ENCODE measurements around the gene MS4A10.
"Not testable (repeated sequence)": the region's sequence is repeated elsewhere in the genome, so short reads cannot be mapped to it uniquely, and the experiment has no call there.

The MS4A10 gene

GRCh38 chr11:60823745-60824306 lies 38.7 kb downstream of the MS4A10 start:
- in situ Hi-C loops (cut with MboI; ENCODE audit: low sequenced_read_pairs), result not testable (repeated sequence)

DNA sequence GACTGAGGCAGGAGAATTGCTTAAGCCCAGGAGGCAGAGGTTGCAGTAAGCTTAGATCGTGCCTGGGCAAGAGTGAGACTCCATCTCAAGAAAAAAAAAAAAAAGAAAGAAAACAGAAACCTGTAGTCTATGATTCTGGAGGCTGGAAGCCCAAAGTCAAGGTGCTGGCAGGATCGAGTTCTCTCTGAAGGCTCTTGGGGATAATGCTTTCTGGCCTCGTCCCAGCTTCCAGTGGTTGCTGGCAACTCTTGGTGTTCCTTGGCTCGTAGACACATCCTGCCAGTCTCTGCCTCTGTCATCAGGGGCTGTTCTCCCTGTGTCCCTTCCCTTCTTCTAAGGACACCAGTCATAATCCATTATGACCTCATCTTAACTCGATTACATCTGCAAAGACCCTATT lies 40.0 kb downstream of the MS4A10 start:
- in situ Hi-C loops (cut with MboI; ENCODE audit: low sequenced_read_pairs), result no loop called here

GRCh38 chr11:60825790-60826189 lies 40.7 kb downstream of the MS4A10 start:
- in situ Hi-C loops (cut with MboI; ENCODE audit: low sequenced_read_pairs), result no loop called here

GRCh38 chr11:60830478-60831142 lies 45.5 kb downstream of the MS4A10 start:
- in situ Hi-C loops (cut with MboI; ENCODE audit: low sequenced_read_pairs), result no loop called here

- in situ Hi-C loops (cut with MboI; ENCODE audit: low sequenced_read_pairs), result no loop called here
These were observed 46.0 kb downstream of the MS4A10 start for GRCh38 chr11:60831143-60831500.

- in situ Hi-C loops (cut with MboI; ENCODE audit: low sequenced_read_pairs), result no loop called here
These were observed 46.5 kb downstream of the MS4A10 start for GRCh38 chr11:60831501-60832079.

DNA sequence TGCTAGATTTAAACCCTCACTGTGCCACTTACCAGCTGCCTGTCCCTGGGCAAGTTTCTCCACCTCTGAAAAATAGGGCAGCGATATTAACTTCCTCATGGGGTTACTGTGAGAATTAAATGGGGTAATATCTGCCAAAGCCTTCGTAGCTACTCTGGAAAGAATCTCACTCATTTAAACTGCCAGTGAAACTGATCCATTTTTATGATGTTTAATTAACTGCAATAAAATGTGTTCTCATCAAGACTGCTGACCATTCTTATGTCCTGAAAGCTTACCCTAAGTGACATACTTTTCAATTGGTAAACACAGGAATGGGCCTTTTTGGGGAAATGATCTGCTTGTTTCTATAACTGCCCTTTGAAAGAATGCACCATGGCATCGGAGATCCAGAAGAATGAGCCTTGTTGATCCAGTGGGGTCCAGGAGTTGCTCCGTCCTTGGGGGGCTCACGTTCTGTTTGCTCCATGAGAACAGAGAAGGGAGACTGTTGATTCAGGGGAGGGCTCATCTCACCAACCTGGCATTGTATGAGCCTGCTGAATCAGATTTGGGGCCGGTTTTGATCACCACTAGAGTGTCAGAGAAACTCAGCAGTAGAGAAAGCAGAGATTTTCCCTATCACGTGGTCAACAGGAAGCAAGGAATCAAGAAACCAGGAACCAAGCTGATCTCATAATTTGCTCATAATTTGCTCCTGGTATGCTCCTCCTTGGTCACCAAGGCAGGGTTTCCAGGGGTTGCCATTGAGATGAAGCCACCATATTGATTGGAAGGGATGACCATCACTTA lies 49.8 kb downstream of the MS4A10 start:
- in situ Hi-C loops (cut with MboI; ENCODE audit: low sequenced_read_pairs), result no loop called here

GRCh38 chr11:60835534-60835846 lies 50.4 kb downstream of the MS4A10 start:
- in situ Hi-C loops (cut with MboI; ENCODE audit: low sequenced_read_pairs), result no loop called here

- in situ Hi-C loops (cut with MboI; ENCODE audit: low sequenced_read_pairs), result no loop called here
These were observed 51.9 kb downstream of the MS4A10 start for GRCh38 chr11:60836866-60837515.

DNA sequence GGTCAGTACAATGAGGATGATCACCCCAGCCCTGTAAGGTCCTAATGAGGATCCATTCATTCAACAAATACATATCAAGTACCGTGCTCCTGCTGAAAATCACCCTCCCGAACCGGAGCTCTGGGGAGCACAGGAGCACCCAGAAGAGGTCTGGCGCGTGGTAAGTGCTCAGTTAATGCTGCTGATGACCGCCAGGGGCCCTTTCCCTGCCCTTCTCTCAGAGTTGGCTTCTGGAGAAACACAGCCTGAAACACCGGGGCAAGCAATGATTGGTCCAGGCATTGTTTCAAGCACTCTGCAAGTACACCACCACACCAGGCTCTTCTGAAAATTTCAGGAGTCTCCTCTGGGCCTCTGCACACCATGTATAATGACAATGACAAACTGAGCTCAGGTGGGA lies 53.0 kb downstream of the MS4A10 start:
- in situ Hi-C loops (cut with MboI; ENCODE audit: low sequenced_read_pairs), result no loop called here

DNA sequence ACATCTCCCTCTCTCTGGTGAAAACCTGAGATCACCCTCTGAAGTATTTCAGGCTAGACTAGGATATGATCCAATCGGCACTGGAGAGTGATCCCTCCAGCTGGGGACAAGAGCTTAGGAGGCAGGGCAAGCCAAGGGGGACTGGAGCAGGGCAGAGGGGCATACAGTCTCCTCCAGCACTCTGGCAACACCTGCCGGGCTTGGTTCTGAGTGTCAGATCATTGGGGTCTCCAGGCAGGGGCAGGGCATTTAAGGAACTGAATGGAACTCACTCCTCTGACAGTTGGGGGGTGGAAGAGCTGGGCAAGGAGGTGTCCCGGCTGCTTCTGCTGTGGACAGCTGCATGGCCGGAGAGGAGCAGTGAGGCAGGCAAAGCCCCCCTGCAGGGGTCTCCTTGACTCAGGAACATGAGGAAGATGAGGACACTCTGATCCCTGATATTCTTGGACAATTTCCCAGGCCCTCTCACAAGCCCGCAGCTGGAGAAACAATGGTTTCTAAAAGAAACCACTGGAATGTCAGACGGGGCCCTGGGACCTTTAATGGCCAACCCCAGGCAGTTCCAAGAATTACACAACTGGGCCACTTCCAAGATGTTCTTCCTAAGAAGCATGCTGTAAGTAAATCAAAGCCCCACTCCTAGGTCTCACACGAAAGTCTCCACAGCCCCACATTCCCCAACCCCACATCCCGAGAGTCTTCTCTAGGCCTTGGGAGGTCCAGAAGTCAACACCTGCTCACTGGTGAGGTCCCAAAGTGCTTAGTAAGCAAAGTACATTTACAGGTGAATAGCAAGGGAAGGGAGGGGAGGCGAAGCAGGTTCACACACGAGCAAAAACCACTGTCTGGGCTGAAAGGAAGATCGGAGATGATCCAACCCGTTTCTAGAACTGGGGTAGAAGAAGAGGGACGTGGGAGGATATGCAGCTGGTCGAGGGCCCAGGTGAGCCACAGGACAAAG lies 55.6 kb downstream of the MS4A10 start:
- in situ Hi-C loops (cut with MboI; ENCODE audit: low sequenced_read_pairs), result no loop called here

DNA sequence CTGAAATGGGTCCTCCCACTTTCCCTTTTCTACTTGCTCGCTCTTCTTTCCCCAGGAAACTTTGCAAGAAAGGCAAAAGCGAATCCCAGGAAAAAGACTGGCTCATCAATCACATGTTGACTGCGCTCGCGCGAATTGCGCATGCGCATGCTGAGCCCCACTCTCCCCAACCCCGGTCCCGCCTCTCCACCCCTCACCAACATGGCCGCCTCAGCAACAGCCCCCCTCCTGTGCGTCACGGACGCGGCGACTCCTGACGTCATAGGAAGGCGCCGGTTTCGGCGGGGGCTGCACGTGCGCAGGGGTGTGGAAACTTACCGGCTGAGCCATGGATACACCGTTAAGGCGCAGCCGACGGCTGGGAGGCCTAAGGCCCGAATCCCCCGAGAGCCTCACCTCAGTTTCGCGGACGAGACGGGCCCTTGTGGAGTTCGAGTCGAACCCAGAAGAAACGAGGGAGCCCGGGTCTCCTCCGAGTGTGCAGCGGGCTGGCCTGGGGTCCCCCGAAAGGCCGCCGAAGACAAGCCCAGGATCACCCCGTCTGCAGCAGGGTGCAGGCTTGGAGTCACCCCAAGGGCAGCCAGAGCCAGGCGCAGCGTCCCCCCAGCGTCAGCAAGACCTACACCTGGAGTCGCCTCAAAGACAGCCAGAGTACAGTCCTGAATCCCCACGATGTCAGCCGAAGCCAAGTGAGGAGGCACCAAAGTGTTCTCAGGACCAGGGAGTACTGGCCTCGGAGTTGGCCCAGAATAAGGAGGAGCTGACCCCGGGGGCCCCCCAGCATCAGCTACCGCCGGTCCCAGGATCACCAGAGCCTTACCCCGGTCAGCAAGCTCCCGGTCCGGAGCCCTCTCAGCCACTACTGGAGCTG lies 56.9 kb downstream of the MS4A10 start, which contains the start of gene CCDC86:
TSS of gene CCDC86 (plus strand) at position 317 of the 871 bp plus-strand sequence. CDS start at position 329, 12 bp downstream.
- in situ Hi-C loops (cut with MboI; ENCODE audit: low sequenced_read_pairs), result no loop called here

- in situ Hi-C loops (cut with MboI; ENCODE audit: low sequenced_read_pairs), result no loop called here
These were observed 57.8 kb downstream of the MS4A10 start for GRCh38 chr11:60842668-60843600.

- in situ Hi-C loops (cut with MboI; ENCODE audit: low sequenced_read_pairs), result no loop called here
These were observed 59.1 kb downstream of the MS4A10 start for GRCh38 chr11:60844045-60844869.

DNA sequence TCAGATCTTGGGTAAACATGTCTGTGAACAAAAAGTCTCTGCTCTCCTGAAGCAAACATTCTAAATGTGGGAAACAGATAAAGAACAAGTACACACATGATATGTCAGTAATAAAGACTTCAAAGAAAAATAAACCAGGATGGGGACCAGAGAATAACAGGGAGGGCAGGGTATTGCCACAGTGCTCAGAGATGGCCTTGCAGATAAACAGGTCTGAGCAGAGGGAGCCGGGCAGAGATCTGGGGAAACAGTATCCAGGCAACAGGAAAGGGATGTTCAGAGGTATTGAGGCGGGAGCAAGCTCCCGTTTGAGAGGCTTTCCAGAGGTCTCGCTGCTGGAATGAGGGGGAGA lies 59.7 kb downstream of the MS4A10 start:
- in situ Hi-C loops (cut with MboI; ENCODE audit: low sequenced_read_pairs), result no loop called here

- in situ Hi-C loops (cut with MboI; ENCODE audit: low sequenced_read_pairs), result no loop called here
These were observed 60.2 kb downstream of the MS4A10 start for GRCh38 chr11:60845338-60845737.

DNA sequence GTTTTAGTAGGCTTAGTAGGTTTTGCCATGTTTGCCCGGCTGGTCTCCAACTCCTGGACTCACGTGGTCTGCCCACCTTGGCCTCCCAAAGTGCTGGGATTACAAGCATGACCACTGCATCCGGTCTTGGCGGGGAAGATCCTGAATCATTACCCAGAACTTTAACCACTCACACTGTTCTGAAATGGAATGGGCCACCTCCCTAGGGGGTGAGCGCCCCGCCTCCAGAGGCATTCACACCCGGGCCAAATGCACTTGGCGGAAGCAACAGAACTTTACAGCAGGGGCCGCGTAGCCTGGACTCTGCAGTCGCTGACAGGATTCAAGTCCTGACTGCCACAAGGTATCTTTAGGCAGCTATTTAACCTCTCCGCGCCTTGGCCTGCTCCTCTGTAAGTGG lies 62.1 kb downstream of the MS4A10 start:
- in situ Hi-C loops (cut with MboI; ENCODE audit: low sequenced_read_pairs), result no loop called here

Measured in HL-60/S4 treated with retinoic acid at 250 ng/mL for 4 days and 3 days (cell line).